Caki2 (cell line): ENCODE data around the gene MTHFD1L. TPM values are rescaled to one million over a fixed set of nuclear protein-coding genes. Genes with fewer than 3 reads are reported as not detected.

Source experiments
- DNase-seq: peaks from one replicate; pipeline ENCODE4 v3.0.0-alpha.2; 2015; ENCODE audit warnings: low read depth
- in situ Hi-C: cut with HindIII; loops from 2 replicates; pipeline ENCODE4 v1.10.0; 2016; ENCODE audit warnings: low sequenced_read_pairs, low pct_unique_long_range_greater_than_20kb, mixed read lengths
- total RNA-seq: library from RNA; depleted of rRNA; stranded (reverse); fragments of >200 nt; shearing (Covaris generic); gene quantifications from 2 replicates; pipeline ENCODE4 v1.2.3, GENCODE V29; 2014; ENCODE audit warnings: low replicate concordance

The MTHFD1L gene
- total RNA-seq, 1 experiment from 2014 or later, result 48.6 TPM

DNA sequence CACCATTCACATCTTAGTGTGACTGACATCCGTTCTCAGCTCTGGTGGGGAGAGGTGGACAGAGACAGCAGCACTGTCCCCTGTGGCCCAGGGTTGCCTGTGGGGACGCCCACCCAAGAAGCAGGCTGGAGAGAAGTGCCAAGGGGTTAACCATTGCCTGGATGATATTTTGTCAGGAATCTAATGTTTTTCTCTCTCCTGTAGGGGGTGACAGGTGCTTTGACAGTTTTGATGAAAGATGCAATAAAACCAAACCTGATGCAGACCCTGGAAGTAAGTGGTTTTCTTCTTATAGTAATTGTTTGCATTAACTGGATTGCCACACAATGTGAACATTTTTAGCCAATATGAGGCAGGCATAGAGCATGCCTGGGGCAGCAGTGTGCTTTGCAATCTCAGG lies 99.3 kb downstream of the MTHFD1L start:
- DNase-seq, result no peak
- in situ Hi-C loops, result no loop called here

GRCh38 chr6:150966786-150967185 lies 101.3 kb downstream of the MTHFD1L start:
- no peak for DNase-seq
- in situ Hi-C loops, result no loop called here

DNA sequence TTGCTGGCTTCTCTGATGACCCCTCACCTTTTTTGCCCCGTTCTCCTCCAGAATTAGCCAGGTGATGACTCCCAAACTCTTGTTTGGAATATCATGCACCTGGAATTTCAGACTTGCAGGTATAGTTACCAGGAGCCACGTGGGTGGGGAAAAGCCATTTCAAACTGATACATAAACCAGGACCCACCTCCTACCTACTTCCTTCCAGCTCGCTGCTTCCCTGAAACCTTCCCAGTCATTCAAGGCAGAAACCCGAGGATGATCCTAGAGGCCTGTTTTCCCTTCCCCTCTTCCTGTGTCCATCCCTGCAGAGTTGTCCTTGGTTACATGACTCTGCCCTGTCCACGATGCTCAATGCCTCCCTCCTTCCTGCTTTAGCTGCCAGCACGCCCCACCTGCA lies 101.9 kb downstream of the MTHFD1L start:
- no peak for DNase-seq
- in situ Hi-C loops, result no loop called here

GRCh38 chr6:150967910-150968309 lies 102.4 kb downstream of the MTHFD1L start:
- in situ Hi-C loops, result no loop called here
- DNase-seq, result no peak

DNA sequence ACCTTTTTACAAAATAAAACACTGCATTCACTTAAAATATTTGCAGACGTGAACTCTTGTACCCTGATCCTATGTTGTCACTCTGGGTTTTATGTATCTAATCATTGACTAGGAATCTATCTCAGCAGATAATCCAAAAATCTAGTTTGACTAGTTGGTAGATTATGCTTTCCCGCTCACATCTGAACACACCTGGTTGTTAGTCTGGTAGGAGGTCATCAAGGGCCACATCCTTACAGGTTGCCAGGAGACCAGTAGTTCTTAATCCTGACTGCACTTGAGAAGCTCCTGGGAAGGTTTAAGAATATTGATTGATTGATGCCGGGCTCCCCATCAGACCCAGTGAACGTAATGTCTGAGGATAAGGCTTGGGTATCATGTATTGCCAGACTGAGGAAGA lies 104.4 kb downstream of the MTHFD1L start:
- DNase-seq, result no peak
- in situ Hi-C loops, result no loop called here

DNA sequence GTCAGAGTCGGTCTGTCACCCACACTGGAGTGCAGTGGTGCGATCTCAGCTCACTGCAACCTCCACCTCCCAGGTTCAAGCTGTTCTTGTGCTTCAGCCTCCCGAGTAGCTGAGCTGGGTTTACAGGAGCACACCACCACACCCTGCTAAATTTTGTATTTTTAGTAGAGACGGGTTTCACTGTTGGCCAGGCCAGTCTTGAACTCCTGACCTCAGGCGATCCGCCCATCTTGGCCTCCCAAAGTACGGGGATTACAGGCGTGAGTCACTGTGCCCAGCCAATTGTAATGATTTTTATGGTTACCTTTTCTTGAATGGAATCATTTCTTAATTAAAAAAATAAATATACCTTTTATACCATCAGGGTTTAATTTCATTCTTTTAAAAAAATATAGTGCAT lies 105.7 kb downstream of the MTHFD1L start:
- in situ Hi-C loops, result no loop called here
- DNase-seq, result no peak

- in situ Hi-C loops, result no loop called here
- DNase-seq, result no peak
Observed at GRCh38 chr6:150975136-150975535, 109.6 kb downstream of the MTHFD1L start.

- no peak for DNase-seq
- in situ Hi-C loops, result no loop called here
Observed at GRCh38 chr6:150977281-150977680, 111.8 kb downstream of the MTHFD1L start.

- in situ Hi-C loops, result no loop called here
- no peak for DNase-seq
Observed at GRCh38 chr6:150978624-150979023, 113.1 kb downstream of the MTHFD1L start.

- in situ Hi-C loops, result no loop called here
- DNase-seq, result no peak
Observed at GRCh38 chr6:150979826-150980350, 114.4 kb downstream of the MTHFD1L start.

- no peak for DNase-seq
- in situ Hi-C loops, result no loop called here
Observed at GRCh38 chr6:150981095-150981494, 115.6 kb downstream of the MTHFD1L start.

- in situ Hi-C loops, result no loop called here
- DNase-seq, result no peak
Observed at GRCh38 chr6:150981669-150982068, 116.2 kb downstream of the MTHFD1L start.

DNA sequence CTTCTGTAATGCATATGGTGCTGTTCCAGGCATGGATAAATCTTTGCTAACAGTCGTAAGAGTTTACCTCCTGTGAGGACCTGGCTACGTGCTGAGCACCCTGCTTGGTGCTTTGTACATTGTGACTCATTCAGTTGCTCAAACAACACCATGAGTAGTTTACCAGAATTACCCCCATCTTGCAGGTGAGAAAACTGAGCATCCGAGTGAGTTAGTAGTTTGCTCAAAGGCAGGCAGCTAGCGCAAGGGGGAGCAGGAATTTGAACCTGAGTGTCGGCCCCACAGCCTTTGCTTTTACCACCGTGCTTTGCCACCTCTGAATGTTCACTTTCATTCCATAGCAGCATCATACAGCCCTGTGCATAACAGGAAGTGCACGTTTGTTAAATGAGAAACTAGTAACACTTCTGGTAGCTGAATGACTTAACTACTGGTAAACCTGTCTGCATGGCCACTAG lies 121.9 kb downstream of the MTHFD1L start:
- no peak for DNase-seq
- in situ Hi-C loops, result no loop called here

- DNase-seq, result no peak
- in situ Hi-C loops, result no loop called here
Observed at GRCh38 chr6:150987855-150988464, 122.5 kb downstream of the MTHFD1L start.

GRCh38 chr6:150991487-150991886 lies 126.0 kb downstream of the MTHFD1L start:
- in situ Hi-C loops, result no loop called here
- no peak for DNase-seq

DNA sequence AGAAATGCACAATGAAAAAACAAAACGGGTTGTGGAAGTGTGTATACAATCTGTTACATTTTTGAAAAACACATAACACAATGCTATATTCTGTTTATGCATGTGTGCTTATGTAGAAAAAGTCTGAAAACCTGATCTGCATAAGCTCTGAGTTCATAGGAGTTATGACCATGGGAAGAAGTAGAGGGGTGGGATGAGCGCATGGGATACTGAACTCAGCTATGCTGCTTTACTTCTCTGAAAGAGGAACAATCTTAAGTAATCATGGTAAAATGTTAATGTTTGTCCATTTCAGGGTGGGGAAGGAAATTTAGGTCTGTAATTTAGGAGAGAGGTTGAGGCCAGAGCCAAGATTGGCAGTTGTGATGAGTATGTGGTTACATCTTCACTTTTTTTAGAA lies 126.8 kb downstream of the MTHFD1L start:
- in situ Hi-C loops, result no loop called here
- no peak for DNase-seq

DNA sequence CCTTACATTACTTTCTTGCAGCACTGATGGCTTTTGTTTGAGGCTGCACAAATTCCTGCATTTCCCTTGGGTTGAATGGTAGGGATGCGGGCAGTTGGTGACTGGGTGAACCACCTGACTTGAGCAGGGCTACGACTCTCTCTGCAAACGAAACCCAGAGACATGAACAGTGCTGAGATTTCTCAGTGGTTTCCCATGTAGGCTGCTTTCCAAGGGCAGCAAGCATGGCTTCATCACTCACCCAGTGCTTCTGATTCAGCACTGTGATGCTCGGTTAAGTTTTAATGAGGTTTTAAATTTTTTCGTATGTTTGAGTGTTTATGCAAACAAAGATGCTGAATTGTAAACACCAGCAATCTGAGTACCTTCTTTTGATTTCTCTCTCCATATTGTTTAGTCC lies 127.2 kb downstream of the MTHFD1L start:
- in situ Hi-C loops, result no loop called here

GRCh38 chr6:150993253-150993652 lies 127.8 kb downstream of the MTHFD1L start:
- no peak for DNase-seq
- in situ Hi-C loops, result no loop called here

More for the DNA sequence above, 127.2 kb downstream of the MTHFD1L start:
- DNase-seq, result no peak

DNA sequence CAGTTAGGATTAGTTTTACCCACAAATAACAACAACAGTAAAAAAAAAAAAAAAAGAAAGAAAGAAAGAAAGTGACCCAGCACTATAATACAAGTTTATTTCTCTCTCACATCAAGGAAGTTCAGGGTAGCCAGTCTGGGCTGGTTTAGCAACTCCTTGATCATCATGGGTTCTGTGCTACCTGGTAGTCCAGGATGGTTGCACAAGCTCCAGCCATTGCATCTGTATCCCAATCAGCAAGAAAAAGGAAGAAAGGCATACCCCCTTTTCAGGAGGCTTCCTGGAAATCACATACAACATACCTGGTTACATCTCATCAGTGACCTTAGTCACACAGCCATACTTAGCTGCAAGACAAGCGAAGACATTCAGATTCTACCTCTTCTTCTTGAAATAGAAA lies 128.5 kb downstream of the MTHFD1L start:
- in situ Hi-C loops, result no loop called here
- DNase-seq, result no peak

GRCh38 chr6:150996968-150997367 lies 131.5 kb downstream of the MTHFD1L start:
- in situ Hi-C loops, result no loop called here
- DNase-seq, result no peak
